Skeletal muscle cell (primary cell): ENCODE measurements around the gene ARNT2.
A peak's percentile ranks its signal among the peaks of the same experiment; 100 is the strongest.
"Not testable (repeated sequence)": the region's sequence is repeated elsewhere in the genome, so short reads cannot be mapped to it uniquely, and the experiment has no call there.

ENCODE experiments used
- DNase-seq: peaks from one replicate; pipeline ENCODE4 v3.0.0-alpha.2; 2010; ENCODE audit warnings: low read depth
- H3K4me3 ChIP-seq: 2 replicates; pipeline ENCODE4 v1.5.1; 2011; ENCODE audit warnings: low read depth, mild to moderate bottlenecking, control low read depth, low read length, moderate library complexity

The ARNT2 gene

DNA sequence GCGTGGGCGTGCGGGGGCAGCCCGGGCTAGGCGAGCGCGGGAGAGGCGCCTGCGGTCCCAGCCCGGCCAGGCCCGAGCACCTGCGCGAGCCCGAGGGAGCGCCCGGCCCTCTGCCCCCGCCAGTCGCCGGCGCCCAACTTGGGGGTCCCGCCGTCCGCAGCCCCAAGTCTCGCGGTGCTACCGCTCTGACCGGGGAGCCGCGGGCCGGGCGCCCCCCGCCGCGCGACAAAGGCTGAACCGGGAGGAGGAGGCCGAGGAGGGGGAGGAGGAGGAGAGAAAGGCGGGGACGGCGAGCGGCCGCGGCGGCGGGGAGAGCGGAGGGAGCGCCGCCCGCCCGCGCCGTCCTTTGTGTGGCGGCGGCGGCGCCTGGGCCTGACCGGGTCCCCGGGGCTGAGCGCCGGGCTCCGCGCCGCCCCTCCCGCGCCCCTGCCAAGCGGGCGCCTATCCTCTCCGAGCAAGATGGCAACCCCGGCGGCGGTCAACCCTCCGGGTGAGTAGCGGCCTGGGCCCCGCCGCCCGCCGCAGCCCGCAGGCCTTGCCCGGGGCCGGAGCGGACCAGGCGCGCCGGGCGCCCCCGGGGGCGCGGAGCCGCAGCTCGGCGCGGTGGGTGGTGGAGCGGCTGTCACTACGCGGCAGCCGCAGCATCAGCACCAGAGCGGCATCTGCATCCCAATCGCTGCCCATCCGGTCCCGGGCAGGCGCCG, at the start of gene ARNT2:
Gene ARNT2, plus strand, starts transcription at position 326 of the 704 bp plus-strand sequence. Its CDS starts 134 bp downstream, at position 460.
- H3K4me3 ChIP-seq: peak within 1 kb of the TSS; percentile 50
- no peak for DNase-seq

DNA sequence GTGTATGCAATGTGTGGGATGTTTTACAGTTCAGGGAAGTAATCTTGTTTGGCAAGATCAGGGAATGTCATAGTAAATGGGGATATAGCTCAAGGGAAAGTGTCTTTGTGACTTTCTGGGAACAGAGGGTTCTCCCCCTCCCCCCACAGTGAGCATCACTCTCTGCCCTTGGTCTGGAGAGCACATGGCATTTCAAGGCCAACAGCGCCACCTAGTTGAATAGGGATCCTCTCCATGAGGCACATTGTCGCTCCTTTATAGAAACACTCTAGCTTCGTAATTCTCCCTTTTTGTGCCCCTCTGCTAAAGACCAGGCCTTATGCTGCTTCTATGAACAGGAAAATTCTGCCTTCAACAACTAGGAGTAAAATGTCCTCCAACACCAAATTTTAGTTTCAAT, 37.1 kb upstream of the ARNT2 start:
- H3K4me3 ChIP-seq: no peak overlapping the region
- DNase-seq: no peak

DNA sequence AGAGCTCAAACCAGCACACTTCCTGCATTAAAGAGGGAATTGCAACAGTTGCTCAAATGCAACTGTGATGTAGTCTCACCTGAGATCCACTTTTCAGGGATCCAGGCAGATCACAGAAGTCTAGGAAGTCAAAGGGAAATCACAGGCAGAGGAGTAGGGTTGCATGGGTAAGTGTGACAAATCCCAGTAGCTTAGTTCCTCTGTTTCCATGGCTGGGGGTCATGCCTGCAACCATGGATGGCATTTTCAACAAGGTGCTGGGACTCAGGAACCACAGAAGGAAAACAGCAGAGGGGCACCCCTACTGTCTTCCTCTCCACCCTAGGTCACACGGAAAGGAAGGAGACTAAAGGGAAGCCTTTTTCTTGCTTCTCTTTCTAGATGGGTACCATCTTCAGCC, 36.5 kb upstream of the ARNT2 start:
- H3K4me3 ChIP-seq: no peak overlapping the region
- DNase-seq: no peak

DNA sequence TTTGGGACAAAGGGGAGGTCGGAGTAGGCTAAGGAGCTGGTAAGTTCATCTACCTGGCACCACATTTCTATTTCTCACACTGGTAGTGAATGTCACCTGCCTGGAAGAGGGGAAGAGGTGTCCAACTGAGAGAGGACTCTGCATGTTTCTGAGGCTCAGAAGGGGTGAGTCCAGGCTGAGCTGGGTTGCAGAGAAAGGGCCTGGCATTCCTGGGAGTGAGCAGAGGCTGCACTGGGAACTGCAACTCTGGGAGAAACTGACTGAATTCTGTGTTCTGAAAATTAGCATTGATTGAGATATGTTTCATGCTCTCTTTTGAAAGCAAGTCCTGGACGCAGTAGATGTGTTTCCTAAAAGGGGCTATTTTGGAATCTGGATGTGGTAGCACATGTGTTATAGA, 32.3 kb upstream of the ARNT2 start:
- H3K4me3 ChIP-seq: no peak overlapping the region
- no peak for DNase-seq

DNA sequence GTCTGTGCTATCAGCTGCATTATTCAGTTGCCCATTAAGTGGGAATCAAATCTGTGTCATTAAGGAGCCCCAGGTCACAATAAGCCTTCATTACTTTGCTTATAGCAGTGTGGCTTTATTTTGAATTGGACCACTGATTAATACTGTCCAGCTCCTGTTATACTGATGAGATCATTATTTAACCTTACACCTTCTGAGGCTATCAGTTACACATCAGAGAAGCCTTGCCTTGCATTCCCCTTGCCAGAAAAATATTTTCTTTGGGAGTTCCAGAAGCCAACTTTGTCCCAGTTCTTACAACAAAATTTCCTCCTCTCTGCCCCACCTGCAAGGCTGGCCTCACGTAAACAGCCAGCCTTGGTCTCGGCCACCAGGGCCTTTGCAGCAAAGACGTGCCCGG, 29.7 kb upstream of the ARNT2 start:
- no peak overlapping the region for H3K4me3 ChIP-seq
- no peak for DNase-seq

DNA sequence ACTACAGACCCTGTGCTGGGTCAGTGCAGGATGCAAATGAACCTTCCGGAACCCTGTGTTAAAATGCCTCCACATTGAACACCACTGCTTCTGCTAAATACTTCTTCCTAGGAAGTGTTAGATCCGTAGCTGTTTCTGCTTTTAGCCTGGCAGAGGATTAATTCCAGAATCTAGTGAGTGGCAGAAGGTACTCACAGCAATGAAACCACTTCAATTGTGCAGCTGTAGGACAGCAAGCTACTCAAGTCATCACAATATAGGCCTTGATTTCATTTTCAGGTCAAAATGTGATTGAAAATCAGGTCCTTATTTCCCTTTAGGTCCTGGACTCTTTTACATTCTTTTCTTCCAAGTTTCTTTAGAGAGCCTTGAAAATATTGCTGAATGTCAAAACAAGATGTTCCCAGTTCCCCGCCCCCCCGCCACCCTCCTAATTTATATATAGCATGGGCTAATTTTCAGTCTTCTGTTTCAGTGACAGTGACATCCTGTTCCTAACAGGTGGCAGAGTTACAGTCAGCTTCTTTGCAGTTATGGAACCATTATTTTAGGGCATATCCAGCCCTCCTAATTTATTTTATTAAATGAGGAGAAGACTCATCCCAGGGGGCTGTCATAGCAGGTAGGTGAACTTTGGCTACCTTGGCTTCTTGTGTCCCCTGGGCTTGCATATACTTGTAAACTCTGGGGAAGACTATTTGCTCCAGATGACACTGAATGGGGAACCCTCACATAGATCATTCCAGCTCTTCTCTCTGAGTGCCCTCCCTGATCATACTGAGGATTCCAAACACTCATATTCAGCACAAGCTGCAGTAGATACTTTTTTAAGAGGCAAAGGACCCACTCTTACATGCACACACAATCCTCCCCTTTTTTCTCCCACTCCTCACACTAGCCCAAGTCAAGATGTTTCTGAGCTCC, 28.0 kb upstream of the ARNT2 start:
- H3K4me3 ChIP-seq: no peak overlapping the region
- DNase-seq: no peak

DNA sequence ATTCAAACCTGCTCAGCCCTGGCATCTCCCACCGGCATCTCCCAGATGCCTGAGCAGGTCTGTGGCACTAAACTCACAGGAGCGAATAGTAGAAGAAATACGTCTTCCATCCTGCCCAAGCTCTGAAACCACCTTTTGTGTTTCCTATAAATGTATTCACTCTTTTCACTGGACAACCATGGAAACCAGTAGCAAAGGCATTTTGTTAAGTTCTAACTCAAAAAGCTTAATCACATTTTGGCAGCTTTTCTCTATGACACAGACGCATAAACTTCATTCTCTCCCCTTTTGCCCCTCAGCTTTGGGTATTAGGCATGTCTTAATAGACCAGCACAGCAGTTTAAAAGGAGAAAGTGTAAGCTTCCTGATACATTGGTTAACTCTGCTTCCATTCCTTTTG, 24.5 kb upstream of the ARNT2 start:
- no peak overlapping the region for H3K4me3 ChIP-seq
- DNase-seq: no peak

DNA sequence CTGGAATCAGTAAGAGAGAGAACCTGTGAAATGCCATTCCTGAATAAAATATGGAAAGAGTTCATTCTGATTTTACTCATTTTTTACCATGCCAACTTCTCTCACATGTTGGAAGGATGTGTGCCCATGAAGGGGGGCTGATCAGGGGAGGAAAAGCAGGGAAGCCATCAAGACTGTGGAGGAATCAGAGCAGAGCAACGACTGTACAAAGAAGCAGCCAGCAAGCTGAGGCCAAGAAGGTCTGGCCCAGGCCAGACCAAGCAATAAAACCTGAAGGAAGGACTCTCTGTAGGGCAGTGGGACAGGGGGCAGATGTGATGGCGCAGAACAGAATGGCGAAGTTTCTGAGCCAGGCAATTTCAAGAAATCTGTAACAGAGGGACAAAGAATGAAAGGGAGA, 24.0 kb upstream of the ARNT2 start:
- H3K4me3 ChIP-seq: no peak overlapping the region
- DNase-seq: no peak

DNA sequence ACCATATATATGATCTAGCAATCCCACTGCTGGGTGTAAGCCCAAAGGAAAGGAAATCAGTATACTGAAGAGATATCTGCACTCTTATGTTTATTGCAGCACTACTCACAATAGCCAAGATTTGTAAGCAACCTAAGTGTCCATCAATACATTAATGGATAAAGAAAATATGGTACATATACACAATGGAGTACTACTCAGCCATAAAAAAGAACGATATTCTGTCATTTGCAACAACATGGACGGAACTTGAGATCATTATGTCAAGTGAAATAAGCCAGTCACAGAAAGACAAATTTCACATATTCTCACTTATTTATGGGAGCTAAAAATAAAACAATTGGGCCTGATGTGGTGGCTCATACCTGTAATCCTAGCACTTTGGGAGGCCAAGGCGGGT, 21.9 kb upstream of the ARNT2 start:
- no peak overlapping the region for H3K4me3 ChIP-seq
- no peak for DNase-seq

DNA sequence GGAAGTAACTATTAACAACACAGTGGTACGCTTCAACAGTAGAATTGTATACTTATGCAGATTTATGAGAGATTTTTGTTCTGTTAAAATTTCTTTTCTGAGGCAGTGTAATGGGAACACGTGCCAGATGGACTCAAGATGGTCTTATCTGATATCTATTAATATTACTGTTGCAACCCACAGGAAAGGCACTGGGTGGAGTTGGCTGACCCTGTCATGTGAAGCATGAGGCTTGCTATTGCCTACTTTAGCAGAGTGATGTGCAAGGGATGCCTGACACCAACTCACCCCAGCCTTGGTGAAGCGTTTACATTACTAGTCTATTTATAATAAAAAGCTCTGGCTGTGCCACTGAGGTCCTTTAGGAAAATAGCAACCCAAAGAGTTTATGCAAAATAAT, 19.8 kb upstream of the ARNT2 start:
- DNase-seq: no peak
- H3K4me3 ChIP-seq: no peak overlapping the region

DNA sequence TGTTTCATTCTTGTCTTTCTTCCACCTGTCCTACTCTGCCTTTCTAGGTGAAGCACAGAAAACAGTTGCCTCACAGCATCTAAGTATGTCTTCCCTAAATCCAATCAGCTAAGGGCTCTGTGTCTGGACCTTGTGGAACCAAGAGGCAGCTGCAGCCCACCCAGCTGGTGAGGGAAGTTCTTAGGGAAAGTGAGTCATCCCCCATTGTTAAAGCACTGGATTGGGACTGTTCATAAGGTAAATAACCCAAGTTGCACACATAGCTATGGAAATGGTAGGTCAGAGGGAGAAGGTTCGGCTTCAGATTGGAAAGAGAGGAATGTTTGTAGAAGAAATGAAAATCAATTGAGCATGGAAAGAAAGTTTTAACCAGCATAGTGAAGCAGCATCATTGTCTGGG, 18.0 kb upstream of the ARNT2 start:
- no peak for DNase-seq

DNA sequence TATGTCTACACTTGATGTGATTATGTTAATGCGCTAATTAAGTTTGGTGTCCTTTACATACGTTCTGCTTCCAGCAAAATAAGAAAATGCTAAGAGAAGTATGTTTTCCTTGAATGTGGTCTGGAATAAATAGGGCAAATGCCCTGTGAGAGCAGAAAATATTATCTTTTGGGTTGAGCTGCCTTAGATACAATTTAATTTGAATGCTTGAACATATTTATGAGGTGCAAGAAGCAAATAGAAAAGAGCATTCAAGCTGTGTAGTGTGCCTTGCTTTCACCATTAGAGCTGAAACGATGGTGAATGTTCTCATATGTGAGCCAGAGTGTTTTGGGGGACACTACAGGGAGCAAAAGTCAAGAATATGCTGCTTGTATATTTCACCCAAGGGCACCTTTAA, 15.9 kb upstream of the ARNT2 start:
- H3K4me3 ChIP-seq: no peak overlapping the region
- no peak for DNase-seq

More for the DNA sequence above, 18.0 kb upstream of the ARNT2 start:
- no peak overlapping the region for H3K4me3 ChIP-seq

DNA sequence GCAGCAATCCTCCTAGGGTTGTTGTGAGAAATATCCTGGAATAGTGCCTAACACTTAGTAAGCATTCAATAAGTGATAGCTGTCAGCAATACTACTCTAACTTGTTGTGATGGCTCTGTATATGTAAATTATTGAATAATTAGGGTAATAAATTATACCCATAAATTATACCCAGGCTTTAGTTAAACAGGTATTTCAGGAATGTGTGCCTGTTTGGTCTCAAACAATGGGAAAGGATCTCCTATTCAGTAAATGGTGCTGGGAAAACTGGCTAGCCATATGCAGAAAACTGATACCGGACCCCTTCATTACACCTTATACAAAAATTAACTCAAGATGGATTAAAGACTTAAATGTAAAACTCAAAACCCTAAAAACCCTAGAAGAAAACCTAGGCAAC, 14.8 kb upstream of the ARNT2 start:
- no peak overlapping the region for H3K4me3 ChIP-seq

DNA sequence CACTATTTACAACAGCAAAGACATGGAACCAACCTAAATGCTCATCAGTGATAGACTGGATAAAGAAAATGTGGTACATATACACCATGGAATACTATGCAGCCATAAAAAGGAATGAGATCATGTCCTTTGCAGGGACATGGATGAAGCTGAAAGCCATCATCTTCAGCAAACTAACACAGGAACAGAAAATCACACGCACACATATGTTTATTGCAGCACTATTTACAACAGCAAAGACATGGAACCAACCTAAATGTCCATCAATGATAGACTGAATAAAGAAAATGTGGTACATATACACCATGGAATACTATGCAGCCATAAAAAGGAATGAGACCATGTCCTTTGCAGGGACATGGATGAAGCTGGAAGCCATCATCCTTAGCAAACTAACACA, 13.2 kb upstream of the ARNT2 start:
- not testable (repeated sequence) for H3K4me3 ChIP-seq, DNase-seq

More for the DNA sequence above, 14.8 kb upstream of the ARNT2 start:
- no peak for DNase-seq

DNA sequence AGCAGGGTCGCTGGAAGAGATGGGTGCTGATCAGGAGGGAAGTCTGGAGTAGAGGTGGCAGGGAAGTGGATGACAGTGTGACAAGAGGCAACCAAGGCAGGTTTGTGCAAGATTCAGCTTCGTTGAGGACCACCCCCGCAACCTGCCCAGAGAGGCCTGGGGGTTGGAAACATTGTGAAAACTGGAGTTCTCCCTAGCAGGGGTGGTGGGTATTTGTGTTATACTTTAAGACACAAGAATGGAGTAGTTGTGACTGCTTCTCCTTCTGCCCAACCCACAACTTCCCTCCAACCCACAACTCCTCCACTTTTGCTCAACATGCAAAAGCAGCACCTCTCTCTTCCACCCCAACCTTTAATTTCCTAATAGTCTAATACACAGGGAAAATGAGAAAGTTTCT, 8.6 kb upstream of the ARNT2 start:
- H3K4me3 ChIP-seq: no peak overlapping the region
- no peak for DNase-seq

DNA sequence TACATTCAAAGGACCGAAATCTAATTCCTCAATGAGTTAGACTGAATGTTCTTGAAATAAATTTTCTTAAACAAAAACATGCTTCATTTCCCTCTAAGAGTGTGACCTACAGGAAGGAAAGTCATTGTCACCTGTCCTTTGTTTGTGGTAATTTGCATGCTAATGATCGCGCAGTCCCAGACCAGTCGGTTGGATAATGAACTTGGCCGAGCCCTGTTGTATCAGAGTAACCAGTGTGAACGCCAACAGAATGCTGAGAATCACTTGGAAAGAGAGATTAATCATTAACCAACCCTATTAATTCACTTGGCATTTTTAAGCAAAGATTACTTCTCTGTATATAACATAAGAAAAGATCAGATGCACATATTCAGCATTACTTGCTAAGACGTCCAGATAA, 8.1 kb upstream of the ARNT2 start:
- no peak overlapping the region for H3K4me3 ChIP-seq
- DNase-seq: no peak

DNA sequence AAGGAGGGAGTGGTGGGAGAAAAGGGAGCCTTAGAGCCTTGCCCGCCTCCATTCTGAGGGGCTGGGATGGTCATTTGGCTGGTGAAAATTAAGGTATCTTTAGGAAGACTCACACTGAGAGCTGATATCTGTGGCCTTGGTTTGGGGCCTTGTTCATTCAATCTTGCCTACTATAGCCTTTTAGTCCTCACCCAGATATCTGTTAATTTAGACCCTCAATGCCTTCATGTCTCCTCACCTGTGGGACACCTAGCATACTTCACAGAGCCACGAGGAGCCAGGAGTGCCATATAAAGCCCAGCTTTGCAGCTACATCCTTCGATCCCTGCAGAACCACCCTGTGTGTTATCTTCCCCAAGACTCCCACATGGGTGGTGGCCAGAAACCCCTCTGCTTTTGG, 4.7 kb upstream of the ARNT2 start:
- no peak for DNase-seq
- H3K4me3 ChIP-seq: no peak overlapping the region

DNA sequence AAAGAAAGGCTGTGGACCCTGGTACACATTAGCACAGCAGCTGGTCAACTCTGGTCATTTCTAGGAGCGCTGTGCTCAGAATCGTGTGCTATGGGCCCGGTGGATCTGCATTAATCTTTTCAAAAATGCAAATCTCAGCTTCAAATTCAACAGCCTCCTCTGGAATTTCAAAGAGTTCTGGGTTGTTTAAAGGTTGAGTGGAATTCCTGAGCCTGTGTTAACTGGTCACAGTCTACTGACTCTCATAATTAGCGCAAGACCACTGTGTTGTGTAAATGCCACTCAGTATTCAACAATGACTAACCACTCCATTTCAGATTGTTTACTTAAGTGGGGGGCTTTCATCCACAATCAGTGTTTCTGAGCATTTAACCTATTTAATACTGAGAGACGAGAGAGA, 2.7 kb upstream of the ARNT2 start:
- DNase-seq: no peak
- no peak overlapping the region for H3K4me3 ChIP-seq

DNA sequence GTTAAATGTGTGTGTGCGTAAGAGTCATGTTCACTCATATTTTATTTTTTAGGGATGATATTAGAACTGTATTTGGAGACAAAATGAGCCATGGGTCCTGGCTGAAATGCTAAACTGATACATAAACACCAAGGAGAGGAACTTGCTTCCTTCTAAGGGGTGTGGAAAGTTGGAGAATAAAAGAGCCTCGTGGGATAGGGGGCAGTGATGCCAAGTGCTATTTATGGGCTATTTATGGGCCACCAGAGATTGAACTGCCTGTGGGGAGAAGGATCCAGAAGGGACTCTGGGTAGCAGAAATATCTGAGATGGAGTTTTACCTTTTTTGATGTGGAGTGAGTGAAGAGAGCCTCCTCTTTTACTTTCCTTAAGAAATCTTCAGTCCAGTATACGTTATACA, 1.8 kb upstream of the ARNT2 start:
- no peak overlapping the region for H3K4me3 ChIP-seq
- no peak for DNase-seq

DNA sequence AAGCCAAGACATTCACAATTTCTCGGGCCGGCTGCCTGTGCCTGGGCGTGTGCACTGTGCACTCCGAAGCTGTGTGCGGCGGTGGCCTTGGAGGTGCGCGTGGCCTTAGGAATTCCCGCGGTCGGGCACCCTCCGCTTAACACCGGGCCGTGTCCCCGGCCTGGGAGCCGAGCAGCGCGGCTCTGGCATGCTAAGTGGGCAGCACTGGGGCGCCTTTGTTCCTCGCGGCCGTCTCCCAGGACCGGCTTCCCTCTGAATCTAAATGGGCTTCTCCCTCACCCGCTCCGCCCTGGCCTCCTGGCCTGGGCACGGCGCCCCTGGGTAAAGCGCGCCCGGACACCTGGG, 498 bp upstream of the ARNT2 start:
- H3K4me3 ChIP-seq: peak overlapping the region; percentile 50

More for the DNA sequence above, 498 bp upstream of the ARNT2 start:
- DNase-seq: no peak
